ENCODE measurements around the gene PRR33.

DNA sequence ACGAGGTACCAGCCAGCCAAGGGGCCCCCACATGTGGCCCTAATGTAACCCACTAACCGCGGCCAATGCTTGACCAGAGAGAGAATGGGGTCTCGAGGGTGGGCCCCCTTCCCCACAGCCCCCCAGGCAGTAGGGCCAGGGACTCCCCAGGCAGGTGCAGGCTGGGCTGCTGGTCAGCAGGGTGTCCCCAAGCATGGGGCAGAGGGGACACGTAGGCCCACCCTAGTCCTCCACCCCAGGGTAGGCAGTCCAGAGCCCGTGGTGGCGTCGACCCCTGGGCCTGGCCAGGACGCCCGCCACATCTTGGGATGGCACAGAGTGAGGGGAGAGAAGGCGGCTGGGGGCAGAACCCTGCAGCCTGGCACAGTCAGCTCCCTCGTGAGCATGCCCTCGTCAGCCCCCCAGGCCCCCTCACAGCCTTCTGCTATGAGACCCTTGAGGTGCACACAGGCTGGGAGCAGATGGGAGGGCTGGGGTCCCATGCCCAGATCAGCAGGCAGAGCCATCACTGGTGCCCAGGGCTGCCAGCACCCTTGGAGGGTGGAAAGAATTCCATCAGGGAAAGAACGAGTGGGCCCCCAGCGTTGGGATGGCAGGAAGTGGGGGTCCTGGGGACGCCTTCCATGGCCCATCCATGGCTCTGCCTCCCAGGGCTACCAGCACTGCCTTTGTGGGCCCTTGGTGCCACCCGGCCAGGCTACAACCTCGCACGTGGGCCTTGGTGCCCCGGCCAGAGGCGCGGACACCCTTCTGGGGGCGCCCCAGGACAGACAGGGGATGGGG is 33.9 kb upstream of the PRR33 start:
- TF ChIP-seq, protein P1, sequence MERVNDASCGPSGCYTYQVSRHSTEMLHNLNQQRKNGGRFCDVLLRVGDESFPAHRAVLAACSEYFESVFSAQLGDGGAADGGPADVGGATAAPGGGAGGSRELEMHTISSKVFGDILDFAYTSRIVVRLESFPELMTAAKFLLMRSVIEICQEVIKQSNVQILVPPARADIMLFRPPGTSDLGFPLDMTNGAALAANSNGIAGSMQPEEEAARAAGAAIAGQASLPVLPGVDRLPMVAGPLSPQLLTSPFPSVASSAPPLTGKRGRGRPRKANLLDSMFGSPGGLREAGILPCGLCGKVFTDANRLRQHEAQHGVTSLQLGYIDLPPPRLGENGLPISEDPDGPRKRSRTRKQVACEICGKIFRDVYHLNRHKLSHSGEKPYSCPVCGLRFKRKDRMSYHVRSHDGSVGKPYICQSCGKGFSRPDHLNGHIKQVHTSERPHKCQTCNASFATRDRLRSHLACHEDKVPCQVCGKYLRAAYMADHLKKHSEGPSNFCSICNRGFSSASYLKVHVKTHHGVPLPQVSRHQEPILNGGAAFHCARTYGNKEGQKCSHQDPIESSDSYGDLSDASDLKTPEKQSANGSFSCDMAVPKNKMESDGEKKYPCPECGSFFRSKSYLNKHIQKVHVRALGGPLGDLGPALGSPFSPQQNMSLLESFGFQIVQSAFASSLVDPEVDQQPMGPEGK (CRISPR knock-in tag; IDR thresholded peaks at IDR 0.05; ENCODE audit: borderline replicate concordance), result no peak
- TF ChIP-seq POU5F1 (IDR thresholded peaks at IDR 0.05; ENCODE audit: borderline replicate concordance, low read depth, low read length, partially characterized antibody) (no peak), ESRRB (CRISPR knock-in tag; IDR thresholded peaks at IDR 0.05; ENCODE audit: borderline replicate concordance) (no peak), POLR2AphosphoS5 (IDR thresholded peaks at IDR 0.05; ENCODE audit: control insufficient read depth, insufficient read depth, low read depth, low read length) (no peak), POLR2A (conservative IDR thresholded peaks at IDR 0.05) (no peak), EZH2 (IDR thresholded peaks at IDR 0.05; ENCODE audit: borderline replicate concordance, low read depth, low read length) (no peak), POLR3G (IDR thresholded peaks at IDR 0.05; ENCODE audit: extremely low read depth, insufficient read length, insufficient replicate concordance) (no peak), HDGF (IDR thresholded peaks at IDR 0.05) (no peak), KLF16 (IDR thresholded peaks at IDR 0.05) (no peak)
- TF ChIP-seq, protein P2, sequence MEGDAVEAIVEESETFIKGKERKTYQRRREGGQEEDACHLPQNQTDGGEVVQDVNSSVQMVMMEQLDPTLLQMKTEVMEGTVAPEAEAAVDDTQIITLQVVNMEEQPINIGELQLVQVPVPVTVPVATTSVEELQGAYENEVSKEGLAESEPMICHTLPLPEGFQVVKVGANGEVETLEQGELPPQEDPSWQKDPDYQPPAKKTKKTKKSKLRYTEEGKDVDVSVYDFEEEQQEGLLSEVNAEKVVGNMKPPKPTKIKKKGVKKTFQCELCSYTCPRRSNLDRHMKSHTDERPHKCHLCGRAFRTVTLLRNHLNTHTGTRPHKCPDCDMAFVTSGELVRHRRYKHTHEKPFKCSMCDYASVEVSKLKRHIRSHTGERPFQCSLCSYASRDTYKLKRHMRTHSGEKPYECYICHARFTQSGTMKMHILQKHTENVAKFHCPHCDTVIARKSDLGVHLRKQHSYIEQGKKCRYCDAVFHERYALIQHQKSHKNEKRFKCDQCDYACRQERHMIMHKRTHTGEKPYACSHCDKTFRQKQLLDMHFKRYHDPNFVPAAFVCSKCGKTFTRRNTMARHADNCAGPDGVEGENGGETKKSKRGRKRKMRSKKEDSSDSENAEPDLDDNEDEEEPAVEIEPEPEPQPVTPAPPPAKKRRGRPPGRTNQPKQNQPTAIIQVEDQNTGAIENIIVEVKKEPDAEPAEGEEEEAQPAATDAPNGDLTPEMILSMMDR (IDR thresholded peaks at IDR 0.05 in 2 of 3, conservative IDR thresholded peaks at IDR 0.05 in 1 of 3; ENCODE audit: insufficient read depth in 2 of 3, low read depth in 1 of 3, low read length in 3 of 3), result no peak
- TF ChIP-seq, protein P3, sequence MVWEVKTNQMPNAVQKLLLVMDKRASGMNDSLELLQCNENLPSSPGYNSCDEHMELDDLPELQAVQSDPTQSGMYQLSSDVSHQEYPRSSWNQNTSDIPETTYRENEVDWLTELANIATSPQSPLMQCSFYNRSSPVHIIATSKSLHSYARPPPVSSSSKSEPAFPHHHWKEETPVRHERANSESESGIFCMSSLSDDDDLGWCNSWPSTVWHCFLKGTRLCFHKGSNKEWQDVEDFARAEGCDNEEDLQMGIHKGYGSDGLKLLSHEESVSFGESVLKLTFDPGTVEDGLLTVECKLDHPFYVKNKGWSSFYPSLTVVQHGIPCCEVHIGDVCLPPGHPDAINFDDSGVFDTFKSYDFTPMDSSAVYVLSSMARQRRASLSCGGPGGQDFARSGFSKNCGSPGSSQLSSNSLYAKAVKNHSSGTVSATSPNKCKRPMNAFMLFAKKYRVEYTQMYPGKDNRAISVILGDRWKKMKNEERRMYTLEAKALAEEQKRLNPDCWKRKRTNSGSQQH (CRISPR knock-in tag; IDR thresholded peaks at IDR 0.05), result no peak

All from K562 (cell line).